ENCODE data around the gene DBF4B.

DBF4B gene

GRCh38 chr17:44708401-44709263 is at the start of gene DBF4B:
DBF4B (plus strand) TSS chr17:44708665; CDS start chr17:44708821, 156 bp downstream.
- H3K27me3 ChIP-seq = peaks cover 8% of the 10 kb centered on the region
- H3K36me3 ChIP-seq = no peaks in the 10 kb centered on the region
- no peak for TF ChIP-seq CTCF (IDR thresholded peaks at IDR 0.05)
- peak within 1 kb of the TSS; percentile 77 to 78 for H3K4me3 ChIP-seq (ENCODE audit: low read depth in 1 of 2, low read length in 1 of 2)
- H3K9me3 ChIP-seq = no peaks in the 10 kb centered on the region
- H3K4me1 ChIP-seq (ENCODE audit: control insufficient read depth in 1 of 2, insufficient read depth in 1 of 2, low read depth in 1 of 2, low read length in 1 of 2) = peaks cover 15 to 18% of the 10 kb centered on the region in 2 experiments
- peak within 1 kb of the TSS; percentile 46 for H3K27ac ChIP-seq

- peaks cover 2 to 3% of the 10 kb centered on the region in 2 experiments for H3K4me1 ChIP-seq (ENCODE audit: control insufficient read depth in 1 of 2, insufficient read depth in 1 of 2, low read depth in 1 of 2, low read length in 1 of 2)
- no peak overlapping the region for H3K27ac ChIP-seq
- no peak for TF ChIP-seq CTCF (IDR thresholded peaks at IDR 0.05)
- no peaks in the 10 kb centered on the region for H3K9me3 ChIP-seq
- H3K27me3 ChIP-seq = peaks cover 54% of the 10 kb centered on the region
- H3K4me3 ChIP-seq (ENCODE audit: low read depth in 1 of 2, low read length in 1 of 2) = no peak overlapping the region
- H3K36me3 ChIP-seq = no peaks in the 10 kb centered on the region
Observed at GRCh38 chr17:44661835-44662234, 46.6 kb upstream of the DBF4B start.

- Histone ChIP-seq H3K9me3 (no peaks in the 10 kb centered on the region), H3K4me3 (ENCODE audit: low read depth in 1 of 2, low read length in 1 of 2) (no peak overlapping the region), H3K36me3 (no peaks in the 10 kb centered on the region), H3K4me1 (ENCODE audit: control insufficient read depth in 1 of 2, insufficient read depth in 1 of 2, low read depth in 1 of 2, low read length in 1 of 2) (no peaks in the 10 kb centered on the region), H3K27ac (no peak overlapping the region), H3K27me3 (peaks cover 54% of the 10 kb centered on the region)
- TF ChIP-seq CTCF (IDR thresholded peaks at IDR 0.05) = no peak
Observed at GRCh38 chr17:44663095-44663494, 45.4 kb upstream of the DBF4B start.

GRCh38 chr17:44664867-44665266 is 43.6 kb upstream of the DBF4B start:
- Histone ChIP-seq H3K36me3 (no peaks in the 10 kb centered on the region), H3K27ac (no peak overlapping the region), H3K4me3 (ENCODE audit: low read depth in 1 of 2, low read length in 1 of 2) (no peak overlapping the region), H3K4me1 (ENCODE audit: control insufficient read depth in 1 of 2, insufficient read depth in 1 of 2, low read depth in 1 of 2, low read length in 1 of 2) (no peaks in the 10 kb centered on the region), H3K9me3 (no peaks in the 10 kb centered on the region), H3K27me3 (peaks cover 47% of the 10 kb centered on the region)
- no peak for TF ChIP-seq CTCF (IDR thresholded peaks at IDR 0.05)

DNA sequence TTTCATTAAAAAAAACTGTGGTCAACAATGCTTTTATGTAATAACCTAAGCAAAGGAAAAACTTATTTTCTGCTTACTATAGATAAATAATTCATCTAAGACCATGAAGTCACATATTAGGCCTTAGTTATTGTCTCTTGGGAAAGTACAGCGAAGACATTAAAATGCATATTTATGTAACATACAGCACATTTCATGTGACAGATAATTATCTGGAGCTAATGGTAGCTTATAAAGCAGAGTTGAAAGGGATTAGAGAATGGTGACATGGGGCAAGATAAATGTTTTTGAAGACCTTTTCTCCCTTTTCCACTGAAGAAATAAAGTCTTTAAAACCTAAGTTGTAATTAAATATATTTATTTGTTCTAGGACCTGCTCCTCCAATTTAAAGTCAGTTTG is 42.5 kb upstream of the DBF4B start:
- peaks cover 43% of the 10 kb centered on the region for H3K27me3 ChIP-seq
- no peaks in the 10 kb centered on the region for H3K4me1 ChIP-seq (ENCODE audit: control insufficient read depth in 1 of 2, insufficient read depth in 1 of 2, low read depth in 1 of 2, low read length in 1 of 2)
- no peaks in the 10 kb centered on the region for H3K36me3 ChIP-seq
- H3K9me3 ChIP-seq = no peaks in the 10 kb centered on the region
- H3K4me3 ChIP-seq (ENCODE audit: low read depth in 1 of 2, low read length in 1 of 2) = no peak overlapping the region
- H3K27ac ChIP-seq = no peak overlapping the region
- no peak for TF ChIP-seq CTCF (IDR thresholded peaks at IDR 0.05)

All from neutrophil (primary cell).